HG03575 (cell line): ENCODE measurements around the gene FRMPD4.
"Not testable (repeated sequence)": the region's sequence is repeated elsewhere in the genome, so short reads cannot be mapped to it uniquely, and the experiment has no call there.

Experiments used
- ATAC-seq: cut with Tn5 transposase; IDR thresholded peaks from one replicate; pipeline ENCODE4 v1.9.1; 2021; ENCODE audit not compliant: unreplicated experiment, insufficient number of reproducible peaks, low FRiP score; ENCODE audit errors: extremely low read depth

FRMPD4 gene

GRCh38 chrX:12460929-12461328 lies 322.7 kb downstream of the FRMPD4 start:
- ATAC-seq: no peak

- no peak for ATAC-seq
Measured at GRCh38 chrX:12463052-12463451, 324.8 kb downstream of the FRMPD4 start.

- ATAC-seq: no peak
Measured at GRCh38 chrX:12463873-12464272, 325.6 kb downstream of the FRMPD4 start.

GRCh38 chrX:12467321-12467720 lies 329.0 kb downstream of the FRMPD4 start:
- ATAC-seq: no peak

- ATAC-seq: no peak
Measured at GRCh38 chrX:12469296-12469695, 331.0 kb downstream of the FRMPD4 start.

GRCh38 chrX:12471061-12471460 lies 332.8 kb downstream of the FRMPD4 start:
- no peak for ATAC-seq

- no peak for ATAC-seq
Measured at GRCh38 chrX:12480956-12481355, 342.7 kb downstream of the FRMPD4 start.

- ATAC-seq: no peak
Measured at GRCh38 chrX:12488220-12488619, 349.9 kb downstream of the FRMPD4 start.

- ATAC-seq: no peak
Measured at GRCh38 chrX:12488771-12489170, 350.5 kb downstream of the FRMPD4 start.

- ATAC-seq: no peak
Measured at GRCh38 chrX:12489341-12489740, 351.1 kb downstream of the FRMPD4 start.

- ATAC-seq: no peak
Measured at GRCh38 chrX:12494400-12495138, 356.3 kb downstream of the FRMPD4 start.

GRCh38 chrX:12496343-12496742 lies 358.1 kb downstream of the FRMPD4 start:
- no peak for ATAC-seq

- no peak for ATAC-seq
Measured at GRCh38 chrX:12497832-12498591, 359.7 kb downstream of the FRMPD4 start.

- ATAC-seq: no peak
Measured at GRCh38 chrX:12505127-12505526, 366.9 kb downstream of the FRMPD4 start.

GRCh38 chrX:12515384-12515783 lies 377.1 kb downstream of the FRMPD4 start:
- not testable (repeated sequence) for ATAC-seq

- no peak for ATAC-seq
Measured at GRCh38 chrX:12526306-12526705, 388.0 kb downstream of the FRMPD4 start.

GRCh38 chrX:12538096-12538495 lies 399.8 kb downstream of the FRMPD4 start:
- not testable (repeated sequence) for ATAC-seq

GRCh38 chrX:12542251-12542650 lies 404.0 kb downstream of the FRMPD4 start:
- ATAC-seq: not testable (repeated sequence)

- no peak for ATAC-seq
Measured at GRCh38 chrX:12548341-12548740, 410.1 kb downstream of the FRMPD4 start.

GRCh38 chrX:12548746-12549145 lies 410.5 kb downstream of the FRMPD4 start:
- ATAC-seq: no peak
